Right lobe of liver (tissue), 4 donors: ENCODE measurements around the gene CALY.

ENCODE experiments used
- CTCF ChIP-seq, 4 donors: fragments of 200-600 bp in 3 of 4; fragments of 450-650 bp in 1 of 4; IDR thresholded peaks; one replicate each; pipeline versions ENCODE4 v1.5.1 to v1.8.0; 2016 to 2022; ENCODE audit warnings: antibody characterized with exemption in 4 of 4, mild to moderate bottlenecking in 2 of 4
- POLR2A ChIP-seq: fragments of 450-650 bp; IDR thresholded peaks from one replicate; pipeline ENCODE4 v1.6.1; 2017; ENCODE audit warnings: antibody characterized with exemption, mild to moderate bottlenecking
- donor health status: DM: no; HTN: no; CAD: no.
- donor health status: DM: no; HTN: no; CAD: no.
- donor health status: DM: no; HTN: yes; CAD: no.

- TF ChIP-seq CTCF (IDR thresholded peaks at IDR 0.05) (no peak), POLR2A (no peak)
Observed at GRCh38 chr10:133283931-133284330, 52.8 kb downstream of the CALY start.
